GM12878 (cell line): ENCODE measurements around the gene HOTAIR. TPM values are rescaled to one million over a fixed set of nuclear protein-coding genes. Genes with fewer than 3 reads are reported as not detected.

Source experiments
- ATAC-seq: fragments of 200-7000 bp; cut with Tn5 transposase; 3 replicates; pipeline ENCODE4 v1.9.1; 2020; ENCODE audit warnings: mild to moderate bottlenecking, moderate library complexity
- BruUV-seq: library from RNA; stranded (reverse); fragments of 400-500 nt; replicated peaks from 2 replicates; lab custom pipeline; 2021; lab: Mats Ljungman, UMichigan
- CTCF ChIA-PET: fragments of 300-600 bp; sonication (Branson Sonifier 250); formaldehyde crosslinking; extraction: SDS; loops from one replicate; lab custom pipeline; 2021; ENCODE audit warnings: inconsistent platforms; lab: Yijun Ruan, JAX
- POLR2A ChIA-PET: fragments of 350-600 bp; formaldehyde crosslinking; extraction: SDS; loops from one replicate; lab custom pipeline; 2021; ENCODE audit warnings: inconsistent platforms; lab: Charles Lee
- RAD21 ChIA-PET: fragments of 300-600 bp; sonication (Branson Sonifier 250); formaldehyde crosslinking; loops from one replicate; lab custom pipeline; 2023; ENCODE audit warnings: antibody characterized with exemption; ENCODE audit not compliant: unreplicated experiment; lab: Charles Lee
- SMC1A ChIA-PET: fragments of 300-600 bp; sonication (Branson Sonifier 250); formaldehyde crosslinking; loops from one replicate; lab custom pipeline; 2023; ENCODE audit not compliant: unreplicated experiment, uncharacterized antibody; lab: Charles Lee
- DNase-seq: peaks from one replicate; pipeline ENCODE4 v3.0.0-alpha.2; 2011; ENCODE audit warnings: low read depth, low spot score
- FAIRE-seq: peaks from 3 replicates; lab custom pipeline; 2011; peaks lifted over from hg19 to GRCh38; lab: Jason Lieb, UNC
- H2AFZ ChIP-seq: 2 replicates; pipeline ENCODE4 v1.6.0; 2011; ENCODE audit warnings: low read depth, low read length, control low read depth; ENCODE audit not compliant: control insufficient read depth
- H3K27ac ChIP-seq: 2 replicates; pipeline ENCODE4 v1.5.1; 2011; ENCODE audit warnings: control low read depth; ENCODE audit not compliant: control insufficient read depth, insufficient read depth
- H3K27me3 ChIP-seq, 2 experiments: replicated peaks in 1 of 2; 2 replicates each; pipeline versions ENCODE4 v1.6.0 to v1.6.1; 2011; ENCODE audit warnings: low read length in 1 of 2; ENCODE audit not compliant: control insufficient read depth in 2 of 2, insufficient read depth in 2 of 2
- H3K36me3 ChIP-seq, 2 experiments: 2 replicates each; pipeline ENCODE4 v1.5.1; 2011; ENCODE audit warnings: low read length in 1 of 2; ENCODE audit not compliant: control insufficient read depth in 2 of 2, insufficient read depth in 2 of 2
- H3K4me1 ChIP-seq: 2 replicates; pipeline ENCODE4 v1.6.1; 2011; ENCODE audit warnings: mild to moderate bottlenecking, low read length, moderate library complexity, mixed read lengths; ENCODE audit not compliant: control insufficient read depth, insufficient read depth
- H3K4me2 ChIP-seq: 2 replicates; pipeline ENCODE4 v1.6.0; 2011; ENCODE audit warnings: control low read depth; ENCODE audit not compliant: control insufficient read depth, insufficient read depth
- H3K4me3 ChIP-seq: fragments of 200-600 bp; sonication (generic); 2 replicates; pipeline ENCODE4 v1.5.1; 2016
- H3K79me2 ChIP-seq: 2 replicates; pipeline ENCODE4 v1.6.0; 2011; ENCODE audit warnings: low read length; ENCODE audit not compliant: control insufficient read depth, insufficient read depth
- H3K9ac ChIP-seq: 2 replicates; pipeline ENCODE4 v1.8.0; 2011; ENCODE audit warnings: low read length, control low read depth, mixed read lengths; ENCODE audit not compliant: control insufficient read depth, insufficient read depth
- H3K9me3 ChIP-seq: replicated peaks from 3 replicates; pipeline ENCODE4 v1.5.1; 2011; ENCODE audit warnings: mild to moderate bottlenecking, low read length; ENCODE audit not compliant: control insufficient read depth, insufficient read depth
- H4K20me1 ChIP-seq: 2 replicates; pipeline ENCODE4 v1.6.0; 2011; ENCODE audit not compliant: control insufficient read depth, insufficient read depth
- EZH2 ChIP-seq: IDR thresholded peaks from 2 replicates; pipeline ENCODE4 v1.6.1; 2012; ENCODE audit warnings: low read depth, mild to moderate bottlenecking, control low read depth, inconsistent platforms, low read length, borderline replicate concordance; ENCODE audit not compliant: control insufficient read depth
- PKNOX1 ChIP-seq: fragments of 450-650 bp; IDR thresholded peaks from 2 replicates; pipeline ENCODE4 v1.6.1; 2016; ENCODE audit warnings: mild to moderate bottlenecking
- SUZ12 ChIP-seq: fragments of 200-600 bp; sonication (generic); IDR thresholded peaks from one replicate; pipeline ENCODE4 v1.6.1; 2018; ENCODE audit warnings: antibody characterized with exemption, mild to moderate bottlenecking; ENCODE audit not compliant: unreplicated experiment
- YBX1 ChIP-seq: fragments of 450-650 bp; IDR thresholded peaks from 2 replicates; pipeline ENCODE4 v1.6.1; 2016; ENCODE audit warnings: antibody characterized with exemption
- WGBS: methylation state at CpG from one replicate; pipeline ENCODE4 v1.1.6; 2016; ENCODE audit warnings: low lambda C conversion rate; ENCODE audit not compliant: insufficient replicate concordance, insufficient coverage; ENCODE audit errors: missing lambda C conversion rate; 5-methylcytosine and 5-hydroxymethylcytosine counted together
- in situ Hi-C: fragments of 300-500 bp; cut with MboI; formaldehyde crosslinking; loops from 9 replicates; pipeline ENCODE4 v1.14.3; 2018; ENCODE audit warnings: mixed read lengths
- intact Hi-C: fragments of 100-400 bp; cut with micrococcal nuclease; formaldehyde crosslinking; loops from one replicate; pipeline ENCODE4 v1.14.2; 2022; ENCODE audit not compliant: unreplicated experiment
- polyA plus RNA-seq, 11 experiments: library from polyadenylated mRNA; depleted of rRNA in 4 of 11; unstranded in 6 of 11; stranded (reverse) in 5 of 11; fragments of >200 nt; fragmentation: Nextera tagmentation in 4 of 11; fragmentation: Illumina TruSeq in 1 of 11; extraction: Ambion mirVana in 4 of 11; extraction: Trizol in 1 of 11; gene quantifications; 1 replicate in 1 of 11; 2 replicates in 10 of 11; pipeline versions ENCODE4 v1.2.1 to v1.2.3, GENCODE V29; 2011 to 2016; ENCODE audit warnings: inconsistent platforms in 2 of 11, missing spikeins in 2 of 11, low read depth in 1 of 11
- total RNA-seq, 4 experiments: library from RNA; depleted of rRNA in 3 of 4; stranded (reverse); fragments of >200 nt in 3 of 4; fragmentation: Illumina TruSeq in 1 of 4; extraction: Trizol in 1 of 4; gene quantifications; 2 replicates each; pipeline versions ENCODE4 v1.2.1 to v1.2.3, GENCODE V29; 2013 to 2021

HOTAIR gene
- total and polyA plus RNA-seq, 10 of the 15 experiments (the other 5 are each of a cell fraction or from before 2014, with no cell fraction given) = not detected

- H3K9ac ChIP-seq = no peak within 1 kb of the TSS
- SMC1A ChIA-PET = no interaction called here
- H3K36me3 ChIP-seq = no peaks in the 10 kb centered on the region
- H3K4me1 ChIP-seq = peaks cover 5% of the 10 kb centered on the region
- in situ Hi-C loops = no loop called here
- POLR2A ChIA-PET = no interaction called here
- no peak within 1 kb of the TSS for H3K27ac ChIP-seq
- H3K4me2 ChIP-seq = no peak within 1 kb of the TSS
- H4K20me1 ChIP-seq = no peaks in the 10 kb centered on the region; the same call in 1 of the 2 replicates
- DNase-seq (no peak), ATAC-seq (no peak), FAIRE-seq (no peak)
- H2AFZ ChIP-seq = no peak within 1 kb of the TSS
- TF ChIP-seq EZH2 (0 out of 2 replicates have a peak, but pooled peaks have one; percentile 34), PKNOX1 (no peak)
- H3K27me3 ChIP-seq = peaks cover 28 to 36% of the 10 kb centered on the region in 2 experiments
- H3K79me2 ChIP-seq = no peaks in the 10 kb centered on the region
- 47% methylated on average over 14 of the region's 21 CpGs for WGBS
- RAD21 ChIA-PET = no interaction called here
- H3K9me3 ChIP-seq = no peaks in the 10 kb centered on the region; the same call in 1 of the 3 replicates
- H3K4me3 ChIP-seq = no peak within 1 kb of the TSS
- BruUV-seq = no TSS peak
- CTCF ChIA-PET = no interaction called here
- intact Hi-C loops = no loop called here
Measured at GRCh38 chr12:53972722-53973235, 2.0 kb downstream of the HOTAIR start, which contains the start of gene HOXC11. TSS of gene HOXC11 (plus strand) at chr12:53973126. CDS start at chr12:53973242, 116 bp downstream.

- FAIRE-seq (no peak), DNase-seq (no peak), ATAC-seq (no peak)
- Histone ChIP-seq H2AFZ (no peak overlapping the region), H3K79me2 (no peaks in the 10 kb centered on the region), H4K20me1 (no peaks in the 10 kb centered on the region; the same call in 1 of the 2 replicates), H3K4me1 (no peaks in the 10 kb centered on the region; the same call in 1 of the 2 replicates), H3K27ac (no peak overlapping the region), H3K27me3 (peaks cover 27 to 38% of the 10 kb centered on the region in 2 experiments), H3K9me3 (no peaks in the 10 kb centered on the region; the same call in 1 of the 3 replicates), H3K4me2 (no peak overlapping the region), H3K4me3 (no peak overlapping the region), H3K9ac (no peak overlapping the region), H3K36me3 (no peaks in the 10 kb centered on the region)
- 65% methylated on average over 9 of the region's 9 CpGs for WGBS
- in situ Hi-C loops = no loop called here
- TF ChIP-seq YBX1 (no peak), SUZ12 (peak; percentile 67)
- ChIA-PET POLR2A (no interaction called here), SMC1A (no interaction called here), RAD21 (no interaction called here), CTCF (no interaction called here)
- intact Hi-C loops = no loop called here
- BruUV-seq = no TSS peak
Measured at GRCh38 chr12:53972152-53972702, 2.5 kb downstream of the HOTAIR start.
